ENCODE data around the gene SYTL2. TPM values are rescaled to one million over a fixed set of nuclear protein-coding genes. Genes with fewer than 3 reads are reported as not detected.

The SYTL2 gene
- total RNA-seq, 1 experiment from 2014 or later = 57.1 TPM

GRCh38 chr11:85647078-85647477, 163.9 kb downstream of the SYTL2 start:
- Histone ChIP-seq H3K4me1 (ENCODE audit: insufficient read depth, low read length) (peaks cover 25% of the 10 kb centered on the region), H4K20me1 (ENCODE audit: low read length) (no peaks in the 10 kb centered on the region), H3K9ac (ENCODE audit: low read length) (peak overlapping the region; percentile 77), H3K4me2 (ENCODE audit: low read length) (peak overlapping the region; percentile 94), H3K9me2 (replicated peaks; ENCODE audit: low read length) (no peaks in the 10 kb centered on the region), H3K27me3 (ENCODE audit: low read length) (no peaks in the 10 kb centered on the region), H3K9me3 (ENCODE audit: low read length) (no peaks in the 10 kb centered on the region), H3F3A (ENCODE audit: low read length, unreplicated experiment) (no peaks in the 10 kb centered on the region), H3K36me3 (ENCODE audit: low read depth, low read length) (no peaks in the 10 kb centered on the region), H3K27ac (ENCODE audit: low read length) (peak overlapping the region; percentile 79), H3K79me2 (ENCODE audit: low read length) (peaks cover 25% of the 10 kb centered on the region), H2AFZ (ENCODE audit: low read length) (peak overlapping the region; percentile 87), H3K4me3 (ENCODE audit: low read length) (peak overlapping the region; percentile 76)
- TF ChIP-seq CTCF (conservative IDR thresholded peaks at IDR 0.05; ENCODE audit: low read depth, low read length) = no peak
- intact Hi-C loops (cut with micrococcal nuclease) = loop anchor here (1.0 kb wide), 1 partner anchor 19 kb away; the partner anchor contains the start of gene TMEM126B
- DNase-seq = no peak
- POLR2A ChIA-PET (ENCODE audit: unreplicated experiment) = interaction anchor here (0.7 to 1.9 kb wide), 5 partner anchors 11 to 26 kb away, joined by 3 to 37 read pairs (median 8); partner anchors contain the start of gene CREBZF
- CTCF ChIA-PET = no interaction called here
- ATAC-seq = no peak
- BruUV-seq (replicated peaks) = no TSS peak

Other genes with a start within 250 kb of the SYTL2 start
- 0.58 and 4.3 TPM in 2 replicates for gene DLG2, start 183.8 kb downstream of the SYTL2 start, total RNA-seq (2014; rRNA removed)
- 62.1 and 79.5 TPM in 2 replicates for gene TMEM126B, start 182.5 kb downstream of the SYTL2 start, total RNA-seq (2014; rRNA removed)
- gene TMEM126A, start 163.2 kb downstream of the SYTL2 start, total RNA-seq (2014; rRNA removed) = 34.0 and 37.8 TPM in 2 replicates
- 75.0 and 114 TPM in 2 replicates for gene CREBZF, start 146.0 kb downstream of the SYTL2 start, total RNA-seq (2014; rRNA removed)
- gene CCDC89, start 124.9 kb downstream of the SYTL2 start, total RNA-seq (2014; rRNA removed) = 0.55 TPM in 1 of 2 replicates, not detected in the other
- gene CCDC83, start 44.2 kb upstream of the SYTL2 start, total RNA-seq (2014; rRNA removed) = 0.22 TPM in 1 of 2 replicates, not detected in the other

All from PC-3 (cell line).